Stomach (tissue), 4 donors: ENCODE results near the gene SGTA.

ENCODE experiments used
- EP300 ChIP-seq: sonication (generic); formaldehyde crosslinking; IDR thresholded peaks from one replicate; pipeline ENCODE4 v1.6.1; 2017; ENCODE audit warnings: antibody characterized with exemption
- TF ChIP-seq, protein P1 (sequence below), 7 experiments: fragments of 450-650 bp in 4 of 7; fragments of 200-600 bp in 3 of 7; sonication (generic) in 3 of 7; IDR thresholded peaks; one replicate each; pipeline ENCODE4 v1.5.1; 2016 to 2019; ENCODE audit warnings: antibody characterized with exemption in 7 of 7, control low read depth in 2 of 7, mild to moderate bottlenecking in 1 of 7

DNA sequence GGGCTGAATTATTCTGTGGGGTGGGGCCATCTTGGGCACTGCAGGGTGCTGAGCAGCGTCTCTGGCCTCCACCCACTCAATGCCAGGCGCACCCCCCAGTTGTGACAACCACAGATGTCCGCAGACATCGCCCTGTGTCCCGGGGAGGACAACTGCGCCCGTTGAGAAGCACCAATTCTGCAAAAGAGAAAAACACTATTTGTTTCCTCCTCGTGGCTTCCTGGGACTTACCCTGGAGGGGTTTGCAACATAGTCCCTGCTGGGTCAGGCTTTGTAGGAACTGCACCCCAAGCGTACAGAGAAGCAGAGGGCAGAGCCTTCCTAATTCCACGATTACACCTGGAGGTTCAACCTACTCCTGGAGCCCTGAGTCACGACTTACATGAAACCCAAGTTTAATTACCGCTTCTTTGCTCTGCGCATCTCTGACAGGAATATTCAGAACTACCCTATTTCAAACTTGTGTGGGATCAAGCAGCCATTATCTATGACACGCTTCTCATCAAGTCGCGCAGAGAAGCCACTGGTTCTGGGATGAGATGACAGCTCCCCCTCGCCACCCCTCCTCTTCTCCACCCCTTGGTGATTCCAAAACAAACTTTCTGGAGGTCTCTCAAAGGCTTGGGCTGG lies 32.1 kb downstream of the SGTA start:
- TF ChIP-seq, protein P1, sequence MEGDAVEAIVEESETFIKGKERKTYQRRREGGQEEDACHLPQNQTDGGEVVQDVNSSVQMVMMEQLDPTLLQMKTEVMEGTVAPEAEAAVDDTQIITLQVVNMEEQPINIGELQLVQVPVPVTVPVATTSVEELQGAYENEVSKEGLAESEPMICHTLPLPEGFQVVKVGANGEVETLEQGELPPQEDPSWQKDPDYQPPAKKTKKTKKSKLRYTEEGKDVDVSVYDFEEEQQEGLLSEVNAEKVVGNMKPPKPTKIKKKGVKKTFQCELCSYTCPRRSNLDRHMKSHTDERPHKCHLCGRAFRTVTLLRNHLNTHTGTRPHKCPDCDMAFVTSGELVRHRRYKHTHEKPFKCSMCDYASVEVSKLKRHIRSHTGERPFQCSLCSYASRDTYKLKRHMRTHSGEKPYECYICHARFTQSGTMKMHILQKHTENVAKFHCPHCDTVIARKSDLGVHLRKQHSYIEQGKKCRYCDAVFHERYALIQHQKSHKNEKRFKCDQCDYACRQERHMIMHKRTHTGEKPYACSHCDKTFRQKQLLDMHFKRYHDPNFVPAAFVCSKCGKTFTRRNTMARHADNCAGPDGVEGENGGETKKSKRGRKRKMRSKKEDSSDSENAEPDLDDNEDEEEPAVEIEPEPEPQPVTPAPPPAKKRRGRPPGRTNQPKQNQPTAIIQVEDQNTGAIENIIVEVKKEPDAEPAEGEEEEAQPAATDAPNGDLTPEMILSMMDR (IDR thresholded peaks at IDR 0.05) = no peak
- no peak for TF ChIP-seq EP300
